ENCODE results near the gene SDC1.
"Not testable (repeated sequence)": the region's sequence is repeated elsewhere in the genome, so short reads cannot be mapped to it uniquely, and the experiment has no call there.

Gene SDC1

DNA sequence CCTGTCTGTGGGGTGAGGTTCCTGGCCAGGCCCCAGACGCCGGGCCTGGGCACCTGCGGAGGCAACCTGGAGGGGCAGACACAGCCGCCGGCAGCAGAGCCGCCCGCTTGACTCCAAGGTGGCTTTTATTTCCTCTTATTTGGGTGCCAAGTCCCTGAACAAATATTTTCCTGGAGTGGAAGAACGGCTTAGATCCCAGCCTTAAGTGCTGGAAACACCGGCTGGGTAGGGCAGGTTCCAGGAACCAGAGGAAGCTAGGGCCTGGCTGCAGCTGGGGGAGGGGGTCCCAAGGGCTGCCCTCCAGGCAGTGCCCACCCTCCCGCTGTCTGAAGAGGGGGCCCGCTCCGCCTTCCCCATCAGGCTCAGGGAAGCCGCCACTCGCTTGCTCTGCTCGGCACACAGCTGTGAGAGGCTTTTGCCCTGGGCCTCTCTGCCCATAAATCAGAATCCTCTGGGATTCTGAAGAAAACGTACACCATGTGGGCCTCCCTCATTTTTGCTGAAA, 28.2 kb downstream of the SDC1 start:
- DNase-seq, result no peak

DNA sequence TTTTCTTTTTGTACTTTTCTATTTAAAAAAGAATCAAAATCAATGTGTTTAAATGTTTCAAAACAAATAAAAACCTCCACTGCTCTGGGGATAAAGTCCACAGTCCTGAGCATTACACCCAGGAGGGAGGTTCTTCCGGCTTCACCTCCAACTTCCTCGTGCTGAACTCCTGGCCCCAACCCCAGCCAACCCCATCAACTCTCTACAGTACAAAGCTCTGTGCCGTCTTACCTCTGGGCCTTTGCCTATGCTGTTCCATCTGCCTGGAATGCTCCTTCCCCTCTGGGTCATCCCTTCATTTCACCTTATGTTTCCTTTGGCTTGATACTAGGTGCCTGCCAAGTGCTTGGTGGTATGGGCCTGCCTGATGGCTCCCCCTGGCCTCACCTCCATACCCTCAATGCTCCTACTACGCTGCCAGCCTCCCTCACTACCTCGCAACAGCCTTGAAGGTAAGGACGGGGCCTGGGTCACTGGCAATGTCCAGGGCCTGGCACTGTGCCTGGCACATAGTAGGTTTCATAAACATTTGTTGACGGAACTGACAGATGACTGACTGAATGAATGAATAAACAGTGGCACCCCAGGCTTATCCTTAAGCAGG, 28.8 kb downstream of the SDC1 start:
- no peak for DNase-seq

DNA sequence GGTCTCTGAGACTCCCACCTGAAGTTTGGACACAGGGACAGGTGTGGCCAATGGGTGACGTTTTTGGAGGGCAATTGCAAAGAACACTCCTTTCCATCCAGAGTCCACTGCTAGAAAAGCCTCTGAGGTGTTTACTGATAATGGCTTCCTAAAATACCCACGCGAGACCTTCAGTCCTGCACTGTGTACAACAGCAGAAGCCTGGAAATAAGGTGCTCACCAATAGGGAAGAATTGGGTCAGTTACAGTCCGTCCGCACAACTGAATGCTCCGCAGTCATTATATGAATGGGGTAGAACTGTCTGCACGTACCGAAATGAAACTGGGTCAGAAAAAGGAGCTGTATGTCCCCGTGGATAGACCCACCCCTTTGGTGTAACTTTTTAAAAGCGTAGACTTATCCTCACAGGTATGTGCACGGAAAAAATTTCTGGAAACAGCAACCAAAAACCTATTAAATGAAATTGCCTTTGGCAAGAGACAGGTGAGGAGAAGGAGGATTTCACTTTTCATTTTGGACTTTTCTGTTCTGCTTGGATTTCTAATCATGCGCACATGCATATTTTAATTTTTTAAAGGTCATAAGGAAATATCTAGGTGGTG, 29.4 kb downstream of the SDC1 start:
- DNase-seq, result no peak

GRCh38 chr2:20195016-20195411, 29.9 kb downstream of the SDC1 start:
- DNase-seq, result not testable (repeated sequence)

DNA sequence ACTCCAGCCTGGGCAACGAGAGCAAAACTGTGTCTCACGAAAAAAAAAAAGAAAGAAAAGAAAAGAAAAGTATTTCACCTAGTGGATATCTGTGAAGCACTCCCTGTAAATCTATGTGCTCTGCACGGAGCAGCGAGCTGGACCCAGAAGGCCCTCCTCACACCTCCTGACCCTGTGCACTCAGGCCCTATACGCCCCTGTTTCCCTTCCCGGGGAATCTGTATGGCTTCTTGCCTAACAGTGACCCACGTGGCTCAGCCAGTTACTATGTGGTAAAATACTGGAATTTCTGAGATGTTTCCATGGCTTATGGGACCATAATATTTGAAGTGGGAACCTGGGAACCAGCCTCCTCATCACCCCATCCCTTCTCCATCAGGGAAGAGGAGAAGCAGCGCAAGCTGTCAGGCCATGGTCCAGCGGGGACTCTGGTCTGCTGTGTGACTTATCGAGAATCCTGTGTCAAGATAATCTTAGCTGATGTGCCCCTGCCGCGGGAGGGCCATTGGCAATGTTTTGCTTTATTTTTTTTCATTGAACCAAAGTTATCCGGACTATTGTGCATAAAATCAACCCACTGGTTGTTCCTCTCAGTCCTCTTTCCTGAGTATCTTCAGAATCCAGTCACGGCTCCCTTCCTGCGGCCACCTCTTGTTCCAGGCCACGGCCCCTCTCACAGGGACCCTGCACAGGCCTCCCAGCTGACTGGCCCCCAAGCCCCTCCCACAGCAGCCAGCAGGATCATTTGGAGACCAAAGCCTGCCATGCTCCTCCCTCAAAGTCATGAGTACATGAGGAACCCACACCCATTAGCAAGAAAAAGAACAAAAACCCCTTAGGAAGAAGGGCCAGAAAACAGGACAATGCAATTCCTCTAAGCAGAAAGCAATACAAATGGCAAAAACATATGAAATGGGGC, 30.6 kb downstream of the SDC1 start:
- DNase-seq, result no peak

DNA sequence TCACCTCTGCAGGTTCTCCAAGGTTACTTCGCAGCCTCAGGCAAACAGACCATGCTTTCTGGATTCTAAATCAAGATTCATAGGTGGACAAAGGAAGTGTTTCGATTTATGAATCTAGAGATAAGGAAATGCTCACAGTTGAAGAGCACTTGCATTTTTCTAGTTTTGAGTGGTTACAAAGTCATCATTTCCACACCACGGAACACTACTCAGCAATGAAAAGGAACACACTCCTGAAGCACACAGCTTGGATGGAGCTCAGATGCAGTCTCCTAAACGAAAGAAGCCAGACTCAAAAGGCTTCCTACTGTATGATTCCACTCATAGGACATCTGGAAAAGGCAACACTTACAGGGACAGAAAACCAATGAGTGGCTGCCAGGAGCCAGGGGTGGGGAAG, 31.7 kb downstream of the SDC1 start:
- no peak for DNase-seq

GRCh38 chr2:20192781-20193180, 32.1 kb downstream of the SDC1 start:
- no peak for DNase-seq

DNA sequence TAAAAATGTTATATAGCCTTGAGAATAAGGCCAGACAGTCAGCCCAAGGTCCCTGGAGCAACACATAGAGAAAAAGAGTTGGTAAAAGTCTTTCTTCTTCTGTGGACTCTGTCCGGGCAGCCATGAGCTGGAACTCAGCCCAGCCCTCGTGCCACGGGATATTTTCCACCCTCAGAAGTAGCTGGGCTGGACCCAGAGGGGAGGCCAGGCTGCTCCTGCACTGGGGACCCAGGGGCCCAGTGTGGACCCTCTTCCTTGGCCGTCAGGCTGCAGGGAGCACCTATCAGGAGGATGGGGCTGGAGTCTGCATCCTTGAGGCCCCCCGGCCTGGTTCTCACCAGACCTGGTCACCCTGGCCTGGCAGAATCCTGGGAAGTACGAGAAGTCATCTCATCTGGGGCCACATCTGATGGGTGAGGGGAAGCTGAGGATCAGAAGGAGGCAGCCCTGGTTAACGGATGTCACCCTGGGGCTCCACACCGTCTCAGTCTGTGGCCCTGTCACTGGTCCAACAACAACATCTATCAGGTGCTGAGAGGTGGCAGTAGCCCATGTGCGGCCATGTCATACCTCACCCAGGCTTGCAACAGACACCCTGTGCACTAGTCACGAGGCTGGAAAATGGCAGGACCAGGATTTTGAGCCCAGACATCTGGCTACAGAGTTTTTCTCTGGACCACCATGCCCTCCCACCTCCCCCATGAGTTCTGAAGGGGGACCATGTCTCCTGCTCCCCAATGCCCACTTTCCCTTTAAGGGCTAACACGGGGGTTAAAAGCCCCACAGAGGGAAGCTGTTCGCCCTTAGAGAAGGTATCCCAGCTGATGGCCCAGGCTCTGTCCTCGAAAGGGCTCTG, 33.0 kb downstream of the SDC1 start:
- DNase-seq, result no peak

DNA sequence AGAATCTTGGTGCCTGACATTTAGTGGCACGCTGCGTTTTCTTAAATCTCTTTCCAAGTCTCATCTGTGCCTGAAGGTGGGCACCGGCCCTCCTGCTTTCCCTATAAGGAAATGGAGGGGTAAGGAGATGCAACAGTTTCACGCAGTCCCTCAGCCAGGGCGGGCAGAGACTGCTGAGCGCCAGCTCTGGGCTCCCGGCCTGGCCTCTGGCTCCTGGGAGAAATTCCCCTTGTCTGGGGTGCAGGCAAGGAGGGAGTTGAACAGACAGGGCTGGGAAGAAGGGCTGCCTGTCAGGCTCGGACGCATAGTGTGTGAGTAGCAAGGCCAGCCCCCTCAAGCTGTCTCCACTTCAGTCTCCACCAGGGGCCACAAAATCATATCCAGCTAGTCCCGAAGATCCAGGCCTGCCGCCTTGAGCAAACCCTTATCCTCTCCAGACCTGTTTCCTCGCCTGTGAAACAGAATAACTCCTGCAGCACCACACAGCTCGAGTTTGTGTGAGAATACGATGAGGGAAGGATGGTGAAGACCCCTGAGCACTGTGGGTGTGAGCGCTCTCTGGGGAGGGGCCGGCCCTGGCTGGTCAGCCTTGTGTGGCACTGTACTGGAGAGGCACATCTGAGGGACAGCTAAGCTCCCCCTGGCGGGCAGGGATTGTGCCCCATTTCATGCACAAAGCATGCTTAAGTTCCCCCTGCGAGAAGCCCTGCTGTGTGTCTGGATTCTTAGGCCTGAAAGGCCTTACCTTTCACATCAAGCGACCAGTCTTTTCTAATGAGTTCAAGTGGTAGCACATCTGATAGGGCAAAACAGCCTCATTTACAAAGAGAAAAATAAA, 33.8 kb downstream of the SDC1 start:
- no peak for DNase-seq

- no peak for DNase-seq
These were observed 34.8 kb downstream of the SDC1 start for GRCh38 chr2:20190170-20190569.

DNA sequence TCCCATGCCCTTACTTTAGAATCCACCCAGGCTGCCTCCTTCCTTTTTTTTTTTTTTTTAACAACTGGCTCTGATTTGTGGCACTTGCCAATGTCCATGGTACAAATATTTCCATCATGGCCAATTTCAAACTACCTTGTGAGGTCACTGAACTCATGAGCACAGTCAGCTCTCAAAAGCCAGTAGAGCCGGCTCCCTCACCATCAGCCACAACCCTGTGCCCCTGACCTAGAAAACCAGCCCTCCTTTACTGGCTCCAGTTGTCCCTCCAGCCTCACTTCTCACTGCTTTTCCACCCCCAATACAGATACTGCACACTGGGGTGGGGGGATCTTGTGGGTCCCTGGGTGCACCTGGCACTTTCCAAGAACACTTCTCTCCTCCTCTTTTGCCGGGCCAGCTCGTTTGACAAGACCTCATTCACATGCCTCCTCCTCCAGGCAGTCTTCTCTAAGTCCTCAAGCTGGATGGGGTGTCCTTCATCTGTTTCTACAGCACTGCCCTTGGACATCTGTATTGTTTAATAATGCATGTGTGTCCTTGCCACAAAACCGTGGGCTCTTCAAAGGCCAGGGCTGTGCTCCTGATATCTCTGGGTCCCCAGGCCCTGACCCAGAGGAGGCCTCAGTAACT, 35.5 kb downstream of the SDC1 start:
- no peak for DNase-seq

DNA sequence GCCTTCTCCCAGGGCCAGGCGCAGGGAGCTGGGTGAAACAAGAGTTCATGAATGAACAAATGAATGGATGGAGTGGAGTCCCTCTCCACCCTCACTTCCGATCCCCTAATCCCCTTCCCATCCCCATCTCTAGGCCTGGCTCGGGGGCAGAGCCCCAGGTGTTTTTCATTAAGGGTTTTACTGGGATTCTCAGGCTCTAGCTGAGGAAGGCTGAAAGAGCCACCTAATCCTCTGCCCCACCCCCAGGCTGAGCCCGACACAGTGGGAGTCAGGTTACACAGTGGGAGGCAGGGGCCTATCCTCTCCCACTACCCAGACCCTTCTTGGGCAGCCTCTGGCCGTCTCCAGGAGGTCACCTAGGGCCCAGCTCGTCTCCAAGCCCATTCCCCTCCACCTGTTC, 36.1 kb downstream of the SDC1 start:
- DNase-seq, result no peak

DNA sequence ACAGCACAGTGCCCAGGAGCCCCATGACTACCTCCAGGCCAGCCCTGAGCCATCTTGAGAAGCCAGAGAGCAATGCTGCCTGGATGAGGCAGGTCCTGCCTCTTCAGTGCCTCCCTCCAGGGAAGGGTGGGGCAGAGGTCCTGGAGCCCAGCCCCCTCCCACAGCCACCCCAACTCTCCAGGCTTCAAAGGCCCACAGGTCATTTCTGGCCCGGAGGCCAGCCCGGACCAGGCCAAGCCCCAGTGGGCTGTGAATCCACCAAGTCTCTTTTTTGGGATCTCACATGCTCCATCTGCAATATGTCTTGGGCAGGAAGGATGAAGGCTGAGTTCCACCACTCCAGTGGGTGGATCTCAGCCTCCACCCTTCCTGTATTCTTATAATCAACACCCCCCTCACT, 36.7 kb downstream of the SDC1 start:
- no peak for DNase-seq

GRCh38 chr2:20187331-20187730, 37.6 kb downstream of the SDC1 start:
- no peak for DNase-seq

DNA sequence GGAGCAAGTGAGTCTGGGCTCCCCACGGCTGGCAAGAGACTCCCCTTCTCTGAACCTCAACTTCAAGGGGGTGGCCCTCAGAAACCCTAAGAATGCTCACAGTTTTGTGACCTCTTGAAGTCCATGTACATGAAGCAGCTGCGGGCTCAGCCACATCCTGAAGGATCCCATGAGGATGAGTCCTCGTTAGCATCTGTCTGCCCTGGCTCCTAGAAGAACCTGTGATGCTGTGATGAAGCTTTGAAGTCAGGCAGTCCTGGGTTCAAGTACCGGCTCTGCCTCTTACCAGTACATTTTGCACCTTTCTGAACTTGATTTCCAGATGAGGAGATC, 38.1 kb downstream of the SDC1 start:
- no peak for DNase-seq

DNA sequence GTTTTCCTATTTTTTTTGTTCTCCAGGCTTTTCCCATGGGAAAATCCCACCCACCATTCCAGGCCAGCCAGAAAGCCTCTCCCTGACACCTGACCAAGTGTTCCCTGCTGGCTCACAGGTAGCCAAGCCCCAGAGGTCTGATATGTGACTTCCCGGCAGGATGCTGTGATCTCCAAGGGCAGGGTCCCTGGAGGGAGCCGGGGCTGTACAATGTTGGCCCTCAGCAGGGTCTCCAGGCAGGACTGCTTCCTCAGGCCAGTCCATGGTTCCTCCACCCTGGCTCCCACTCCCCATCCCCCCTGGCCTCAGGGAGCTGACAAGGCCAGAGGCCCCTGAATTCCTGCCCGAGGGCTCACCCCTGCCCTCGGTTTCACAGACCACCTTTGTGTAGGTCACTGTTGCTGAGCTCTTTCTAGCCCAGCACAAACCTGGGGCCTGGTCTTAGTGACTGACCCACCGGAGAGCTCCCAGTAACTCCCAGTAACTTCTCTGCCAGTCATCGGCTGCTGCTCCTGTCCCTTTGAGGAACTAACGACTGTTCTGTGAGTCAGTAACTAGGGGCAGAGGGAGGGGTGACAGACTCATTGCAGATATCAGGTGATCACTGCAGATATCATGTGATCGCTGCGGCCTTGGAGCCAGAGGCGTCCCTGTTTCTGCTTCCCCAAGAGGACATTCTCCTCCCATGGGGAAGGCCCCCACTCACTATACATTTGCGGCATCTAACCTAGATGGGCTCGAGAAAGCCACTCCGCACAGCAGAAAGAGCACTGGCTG, 38.7 kb downstream of the SDC1 start:
- no peak for DNase-seq

DNA sequence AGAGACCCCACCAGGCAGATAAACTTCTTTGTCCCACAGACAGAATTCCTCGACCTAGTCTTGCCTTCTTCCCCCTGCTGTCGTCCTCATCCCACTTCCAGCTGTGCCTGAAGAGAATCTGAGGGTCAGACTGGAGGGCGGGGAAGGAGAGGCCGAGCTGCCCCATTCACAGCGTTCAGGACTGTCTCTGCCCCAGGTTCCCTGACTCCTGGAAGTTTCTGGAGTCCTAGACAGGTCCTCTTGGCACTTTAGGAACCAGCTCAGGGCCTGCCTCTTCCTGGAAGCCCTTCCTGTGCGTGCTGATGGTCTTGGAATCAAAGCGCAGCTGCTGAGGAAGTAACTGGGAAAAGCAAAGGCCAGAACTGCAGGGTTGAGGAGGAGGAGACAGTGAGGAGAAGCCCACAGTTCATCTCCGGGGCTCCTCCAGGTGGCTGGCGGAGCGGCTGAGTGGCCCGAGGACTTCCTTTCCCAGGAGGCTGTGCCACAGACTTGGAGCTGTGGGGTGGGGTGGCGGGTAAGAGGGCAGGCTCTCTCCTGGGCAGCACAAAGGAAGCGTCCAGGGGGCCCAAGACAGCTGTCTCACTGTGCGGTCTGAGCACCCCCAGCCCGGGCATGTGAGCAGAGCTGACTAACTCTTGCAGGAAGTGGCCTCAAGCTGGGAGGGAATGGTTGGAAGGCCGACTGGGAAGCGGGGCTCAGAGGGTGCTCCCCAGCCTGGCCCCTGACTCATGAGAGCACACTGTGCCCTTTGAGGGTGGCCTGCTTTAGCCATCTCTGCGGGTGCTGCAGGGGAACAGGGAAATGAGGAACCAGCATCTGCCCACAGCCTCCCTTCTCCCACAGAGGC, 39.5 kb downstream of the SDC1 start:
- DNase-seq, result no peak

- DNase-seq, result no peak
These were observed 40.6 kb downstream of the SDC1 start for GRCh38 chr2:20184067-20184938.

- DNase-seq, result no peak
These were observed 41.6 kb downstream of the SDC1 start for GRCh38 chr2:20183373-20183772.
